NCI-H748 treated with DMSO at 0.1 percent for 48 hours (cell line): ENCODE measurements around the gene PPP3R2.
"Not testable (repeated sequence)": the region's sequence is repeated elsewhere in the genome, so short reads cannot be mapped to it uniquely, and the experiment has no call there.

Experiments
- DNase-seq: peaks from one replicate; lab custom pipeline; 2025; lab: John Stamatoyannopoulos, UW

Gene PPP3R2

DNA sequence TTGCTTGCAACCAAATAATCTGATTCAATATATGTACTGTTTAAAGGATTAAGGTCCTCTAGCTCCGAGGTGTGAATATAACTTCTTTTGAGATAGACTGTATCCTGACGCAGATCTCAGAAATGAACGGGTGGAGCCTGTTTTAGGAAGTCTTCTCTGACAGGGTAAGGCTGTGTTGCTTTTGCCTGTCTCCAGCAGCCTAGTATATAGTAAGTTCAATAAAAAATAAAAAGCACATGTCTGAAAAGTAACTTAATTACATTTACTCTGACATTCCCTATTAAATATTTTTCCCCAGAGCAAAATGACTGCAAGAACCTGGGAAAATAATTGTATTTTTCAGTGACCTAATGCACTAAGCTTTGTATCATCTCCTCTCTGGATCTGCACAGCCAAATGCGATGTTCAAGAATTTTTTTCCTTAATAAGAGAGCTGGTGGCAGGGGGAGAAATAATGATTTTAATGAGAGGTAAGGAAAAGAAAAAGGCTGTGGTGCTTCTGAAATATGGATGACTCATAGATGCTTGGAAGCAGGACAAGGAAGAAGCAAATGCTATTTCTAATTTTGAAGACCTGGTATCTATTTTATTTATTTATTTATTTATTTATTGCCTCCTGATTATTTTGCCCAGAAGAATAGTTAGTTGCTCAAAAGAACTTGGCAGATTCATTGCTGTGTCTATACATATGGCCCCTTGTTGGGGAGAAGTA lies 7.3 kb downstream of the PPP3R2 start:
- no peak for DNase-seq

DNA sequence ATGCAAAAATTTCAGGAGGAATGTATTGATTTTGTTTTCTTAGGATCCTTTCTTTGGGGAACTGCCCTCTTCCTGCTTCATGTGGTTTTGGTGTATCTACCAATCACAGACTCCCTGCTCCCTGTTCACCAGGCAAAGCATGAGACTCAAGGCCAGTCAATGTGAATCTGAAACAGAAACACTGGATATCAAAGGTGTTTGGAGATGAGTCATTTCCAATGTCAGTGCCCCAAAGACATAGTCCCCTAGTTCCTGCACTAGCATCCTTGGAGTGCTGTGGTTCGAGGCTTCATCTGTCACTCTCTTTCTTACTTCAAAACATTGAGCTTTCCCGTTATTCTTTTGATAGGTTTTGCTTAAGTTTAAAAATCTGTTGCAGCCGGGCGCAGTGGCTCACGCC lies 8.1 kb downstream of the PPP3R2 start:
- no peak for DNase-seq

- DNase-seq, result no peak
Observed at GRCh38 chr9:101585740-101586139, 9.0 kb downstream of the PPP3R2 start.

DNA sequence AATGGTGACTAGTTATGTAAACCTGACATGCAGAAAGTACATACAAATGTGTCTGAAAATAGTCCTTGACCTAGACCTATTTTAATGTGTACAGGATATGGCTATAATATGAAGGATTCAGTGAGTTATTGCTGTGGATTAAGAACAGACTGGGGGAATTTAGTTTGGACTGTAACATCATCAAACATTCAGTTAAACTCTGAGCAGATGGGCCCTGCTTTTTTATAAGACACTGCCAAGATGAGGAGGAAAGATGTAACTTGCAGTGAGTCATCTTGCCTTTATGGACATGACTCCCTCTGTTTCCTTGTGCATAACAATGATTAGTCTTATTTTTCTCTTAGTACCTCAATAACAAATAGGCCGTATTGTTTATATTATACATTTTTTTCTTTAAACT lies 12.2 kb downstream of the PPP3R2 start:
- no peak for DNase-seq

DNA sequence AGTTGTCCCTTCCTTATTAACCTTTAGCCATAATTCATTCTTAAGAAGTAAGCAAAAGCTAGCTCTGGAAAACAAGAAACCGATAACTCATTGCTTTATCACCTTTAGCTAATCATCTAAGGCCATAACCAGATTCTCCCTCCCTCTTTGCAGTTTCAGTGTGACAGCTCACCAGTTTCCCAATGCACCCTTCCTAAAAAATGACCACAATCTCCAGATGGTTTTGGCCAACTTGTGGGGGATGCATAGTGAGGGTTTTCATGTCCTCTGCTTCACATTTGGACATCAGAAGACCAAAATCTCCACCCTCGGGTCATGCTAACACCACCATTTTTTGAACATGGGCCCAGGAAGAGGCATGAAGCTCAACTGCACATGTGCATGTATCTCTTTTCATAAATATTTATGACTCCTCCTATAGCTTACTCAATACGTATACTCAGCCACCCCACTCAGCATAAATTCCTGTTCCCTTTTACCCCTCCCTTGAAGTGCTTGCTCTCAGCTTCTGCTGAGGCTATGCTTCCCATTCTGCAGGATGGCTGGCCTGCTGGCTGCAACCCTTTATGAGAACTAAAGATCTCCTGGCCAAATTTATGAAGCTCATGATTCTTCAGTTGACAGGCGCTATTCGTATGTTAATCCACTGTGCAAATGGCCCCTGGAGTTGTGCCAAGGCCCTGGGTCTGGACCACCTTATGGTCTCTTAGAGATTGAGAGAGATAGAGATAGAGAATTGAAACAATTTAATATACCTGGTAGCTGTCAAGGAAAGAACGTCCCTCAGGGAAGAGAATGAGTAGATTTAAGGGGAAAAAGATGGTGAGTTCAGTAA lies 14.8 kb downstream of the PPP3R2 start:
- DNase-seq, result no peak

DNA sequence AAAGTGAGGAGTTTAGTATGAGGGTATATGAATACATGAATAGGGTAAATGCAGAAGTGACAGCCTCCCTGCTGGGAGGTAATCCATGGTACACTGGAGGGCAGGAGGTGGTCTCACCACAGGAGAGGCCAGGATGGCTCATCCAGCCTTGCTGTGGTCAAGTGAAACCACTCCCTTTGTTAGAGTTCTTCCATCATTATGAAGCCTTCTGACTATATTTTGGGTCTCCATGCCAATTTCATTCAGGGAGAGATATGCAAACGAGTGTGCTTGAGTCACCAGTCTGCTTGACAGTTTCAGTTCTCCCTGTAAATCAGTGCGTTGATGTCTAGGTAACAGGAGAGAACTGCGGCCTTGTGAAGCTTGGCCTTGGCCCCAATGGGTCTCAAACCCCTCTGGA lies 16.4 kb downstream of the PPP3R2 start:
- DNase-seq, result no peak

- no peak for DNase-seq
Observed at GRCh38 chr9:101574731-101575333, 19.9 kb downstream of the PPP3R2 start.

DNA sequence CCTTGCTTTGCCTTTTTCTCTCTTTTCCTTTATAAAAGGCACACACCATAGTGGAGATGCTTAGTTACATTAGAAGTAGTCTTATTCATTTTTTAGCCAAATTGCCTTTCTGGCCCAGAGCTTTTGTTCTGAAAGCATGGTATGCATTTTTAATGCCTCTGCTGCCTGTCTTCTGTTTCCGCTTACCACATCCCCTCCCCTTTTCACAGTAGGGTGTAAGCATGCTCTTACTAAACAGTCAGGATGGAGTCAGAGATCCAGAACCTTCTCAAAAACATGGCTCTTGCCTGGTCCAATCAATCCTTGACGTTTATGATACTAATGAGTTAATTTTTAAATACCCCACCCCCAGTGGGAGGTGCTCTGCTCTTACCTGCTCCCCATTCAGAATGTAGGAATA lies 22.5 kb downstream of the PPP3R2 start:
- no peak for DNase-seq

GRCh38 chr9:101571114-101571513 lies 23.7 kb downstream of the PPP3R2 start:
- no peak for DNase-seq

DNA sequence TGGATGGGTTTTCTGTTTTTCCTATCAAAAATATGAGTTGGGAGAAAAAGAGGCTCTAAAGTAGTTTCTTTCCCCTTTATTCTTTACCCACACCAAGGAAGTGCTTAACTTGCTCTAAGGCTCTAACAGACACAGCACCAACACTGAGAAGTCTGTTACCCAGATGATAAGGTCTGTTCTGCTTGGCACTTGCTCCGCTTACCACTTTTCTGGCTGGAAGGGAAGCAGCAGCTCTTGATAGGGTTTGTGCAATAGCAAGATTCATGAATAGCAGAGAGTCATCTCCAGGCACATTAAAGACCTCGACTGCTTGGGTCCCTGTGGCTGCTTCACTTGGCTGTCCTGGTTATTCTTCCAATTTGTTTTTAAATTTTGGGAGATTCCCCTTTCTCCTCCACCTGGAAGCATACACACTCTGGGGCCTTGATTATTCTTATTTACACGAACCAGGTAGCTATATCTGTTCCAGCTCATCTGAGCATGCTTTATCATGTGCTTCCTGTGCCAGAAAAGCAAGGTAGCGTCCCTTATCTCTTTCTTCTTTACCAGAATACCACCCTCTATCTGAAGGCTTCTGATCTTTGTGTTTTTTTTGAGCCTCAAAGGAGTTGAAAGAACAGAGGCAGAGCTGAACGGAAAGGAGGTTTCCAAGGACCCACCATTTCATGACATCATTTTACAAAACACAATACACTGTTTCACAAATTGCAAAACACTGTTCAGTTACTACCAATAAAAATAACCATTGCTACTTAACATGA lies 24.8 kb downstream of the PPP3R2 start:
- no peak for DNase-seq

- no peak for DNase-seq
Observed at GRCh38 chr9:101567725-101568350, 26.9 kb downstream of the PPP3R2 start.

GRCh38 chr9:101566904-101567724 lies 27.7 kb downstream of the PPP3R2 start:
- DNase-seq, result no peak

- DNase-seq, result no peak
Observed at GRCh38 chr9:101564252-101564651, 30.5 kb downstream of the PPP3R2 start.

- no peak for DNase-seq
Observed at GRCh38 chr9:101562966-101563365, 31.8 kb downstream of the PPP3R2 start.

GRCh38 chr9:101561740-101562139 lies 33.0 kb downstream of the PPP3R2 start:
- DNase-seq, result no peak

DNA sequence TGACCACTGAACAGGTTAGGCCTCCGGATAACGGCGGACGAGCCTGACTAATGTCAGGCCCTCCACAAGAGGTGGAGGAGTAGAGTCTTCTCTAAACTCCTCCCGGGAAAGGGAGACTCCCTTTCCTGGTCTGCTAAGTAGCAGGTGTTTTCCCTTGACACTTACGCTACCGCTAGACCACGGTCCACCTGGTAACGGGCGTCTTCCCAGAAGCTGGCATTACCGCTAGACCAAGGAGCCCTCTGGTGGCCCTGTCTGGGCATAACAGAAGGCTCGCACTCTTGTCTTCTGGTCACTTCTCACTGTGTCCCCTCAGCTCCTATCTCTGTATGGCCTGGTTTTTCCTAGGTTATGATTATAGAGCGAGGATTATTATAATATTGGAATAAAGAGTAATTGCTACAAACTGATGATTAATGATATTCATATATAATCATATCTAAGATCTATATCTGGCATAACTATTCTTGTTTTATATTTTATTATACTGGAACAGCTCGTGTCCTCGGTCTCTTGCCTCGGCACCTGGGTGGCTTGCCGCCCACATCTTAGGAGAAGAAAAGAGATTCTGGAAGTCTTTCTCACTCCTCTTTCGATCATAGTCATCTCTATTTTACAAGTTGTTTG lies 45.2 kb downstream of the PPP3R2 start:
- not testable (repeated sequence) for DNase-seq

GRCh38 chr9:101543098-101543735 lies 51.6 kb downstream of the PPP3R2 start:
- DNase-seq, result no peak
